K562 (cell line): ENCODE data around the gene CYB5R2. TPM values are rescaled to one million over a fixed set of nuclear protein-coding genes. Genes with fewer than 3 reads are reported as not detected.

ENCODE experiments used
- ATAC-seq: fragments of 200-7000 bp; cut with Tn5 transposase; 3 replicates; pipeline ENCODE4 v1.9.1; 2020; ENCODE audit warnings: moderate library complexity
- BruUV-seq: library from RNA; stranded (reverse); fragments of 400-500 nt; replicated peaks from 2 replicates; lab custom pipeline; 2021; lab: Mats Ljungman, UMichigan
- CTCF ChIA-PET: fragments of 300-600 bp; formaldehyde crosslinking; extraction: SDS; loops from one replicate; lab custom pipeline; 2021; ENCODE audit warnings: low intra/inter-chr PET ratio; lab: Yijun Ruan, JAX
- POLR2A ChIA-PET: fragments of 300-600, 350-650 bp; sonication (Branson Sonifier 250); formaldehyde crosslinking; extraction: SDS; loops from one replicate; lab custom pipeline; 2021; ENCODE audit warnings: antibody characterized with exemption, inconsistent platforms; lab: Yijun Ruan, JAX
- DNase-seq, 4 experiments: peaks; one replicate each; pipeline versions ENCODE4 v3.0.0 to v3.0.0-alpha.2; 2011 to 2018; ENCODE audit warnings: low spot score in 3 of 4, mixed read lengths in 3 of 4; ENCODE audit errors: extremely low read depth in 1 of 4
- FAIRE-seq: peaks from 2 replicates; lab custom pipeline; 2011; peaks lifted over from hg19 to GRCh38; lab: Jason Lieb, UNC
- H2AFZ ChIP-seq: 2 replicates; pipeline ENCODE4 v1.6.0; 2011; ENCODE audit warnings: low read depth, low read length, control low read depth, inconsistent platforms
- H3K27ac ChIP-seq: fragments of 200-600 bp; 3 replicates; pipeline ENCODE4 v1.8.0; 2011; ENCODE audit warnings: low read depth, mild to moderate bottlenecking, control low read depth, inconsistent platforms, low read length, moderate library complexity, mixed read lengths; ENCODE audit errors: extremely low read depth
- H3K27me3 ChIP-seq, 2 experiments: fragments of 300-600 bp in 1 of 2; 2 replicates in 1 of 2; 3 replicates in 1 of 2; pipeline versions ENCODE4 v1.6.0 to v1.8.0; 2011; ENCODE audit warnings: inconsistent platforms in 2 of 2, low read length in 2 of 2, mild to moderate bottlenecking in 1 of 2, mixed read lengths in 1 of 2, moderate library complexity in 1 of 2; ENCODE audit not compliant: control insufficient read depth in 2 of 2, insufficient read depth in 2 of 2
- H3K36me3 ChIP-seq: fragments of 300-600 bp; 3 replicates; pipeline ENCODE4 v1.8.0; 2011; ENCODE audit warnings: mild to moderate bottlenecking, low read length, inconsistent platforms; ENCODE audit not compliant: control insufficient read depth, insufficient read depth
- H3K4me1 ChIP-seq, 2 experiments: fragments of 200-600 bp in 1 of 2; replicated peaks in 1 of 2; 2 replicates in 1 of 2; 3 replicates in 1 of 2; pipeline versions ENCODE4 v1.5.1 to v1.8.0; 2011; ENCODE audit warnings: inconsistent platforms in 2 of 2, low read length in 2 of 2, mild to moderate bottlenecking in 1 of 2, mixed read lengths in 1 of 2, moderate library complexity in 1 of 2; ENCODE audit not compliant: control insufficient read depth in 2 of 2, insufficient read depth in 2 of 2
- H3K4me2 ChIP-seq: 2 replicates; pipeline ENCODE4 v1.6.1; 2011; ENCODE audit warnings: low read length, control low read depth, inconsistent platforms, mixed read lengths; ENCODE audit not compliant: insufficient read depth
- H3K4me3 ChIP-seq: fragments of 200-600 bp; sonication (generic), shearing (Covaris generic); 2 replicates; pipeline ENCODE4 v1.5.1; 2016; ENCODE audit warnings: control low read depth, inconsistent platforms
- H3K79me2 ChIP-seq: fragments of 200-600 bp; 3 replicates; pipeline ENCODE4 v1.8.0; 2011; ENCODE audit warnings: low read length, inconsistent platforms; ENCODE audit not compliant: control insufficient read depth, insufficient read depth
- H3K9ac ChIP-seq, 2 experiments: 2 replicates each; pipeline versions ENCODE4 v1.6.0 to v1.6.1; 2011; ENCODE audit warnings: low read depth in 2 of 2, low read length in 2 of 2, control low read depth in 1 of 2, inconsistent platforms in 1 of 2, mild to moderate bottlenecking in 1 of 2, mixed read lengths in 1 of 2; ENCODE audit not compliant: insufficient read depth in 1 of 2
- H3K9me1 ChIP-seq: one replicate; pipeline ENCODE4 v1.6.0; 2011; ENCODE audit warnings: inconsistent platforms, mild to moderate bottlenecking, low read length, moderate library complexity; ENCODE audit not compliant: control insufficient read depth, insufficient read depth
- H3K9me3 ChIP-seq: replicated peaks from 2 replicates; pipeline ENCODE4 v1.5.1; 2011; ENCODE audit warnings: low read depth, low read length, inconsistent platforms; ENCODE audit not compliant: control insufficient read depth, insufficient read depth
- H4K20me1 ChIP-seq: replicated peaks from 2 replicates; pipeline ENCODE4 v1.6.1; 2011; ENCODE audit warnings: low read length, inconsistent platforms, mixed read lengths; ENCODE audit not compliant: control insufficient read depth, insufficient read depth
- NEUROD1 ChIP-seq: fragments of 150-350 bp; IDR thresholded peaks from 2 replicates; pipeline ENCODE4 v1.6.1; 2014; ENCODE audit warnings: borderline replicate concordance, low read length, low read depth; ENCODE audit not compliant: partially characterized antibody
- NFATC3 ChIP-seq: fragments of 450-650 bp; IDR thresholded peaks from 2 replicates; pipeline ENCODE4 v1.6.1; 2017; ENCODE audit warnings: mild to moderate bottlenecking
- NFIX ChIP-seq: fragments of 250-450 bp; sonication (Bioruptor Pico); IDR thresholded peaks from 2 replicates; pipeline ENCODE4 v1.4.0; 2020; ENCODE audit warnings: low read depth, mild to moderate bottlenecking, moderate library complexity
- NFYB ChIP-seq: IDR thresholded peaks from 2 replicates; pipeline ENCODE4 v1.6.1; 2011; ENCODE audit warnings: mild to moderate bottlenecking, moderate library complexity; ENCODE audit not compliant: insufficient read length; ENCODE audit errors: extremely low read depth
- NR2C2 ChIP-seq, 2 experiments: fragments of 200-800 bp in 1 of 2; sonication (Bioruptor generic) in 1 of 2; sonication (generic) in 1 of 2; formaldehyde crosslinking in 1 of 2; IDR thresholded peaks; 2 replicates each; pipeline versions ENCODE4 v1.6.1 to v1.8.0; 2016 to 2022; ENCODE audit warnings: mild to moderate bottlenecking in 1 of 2, missing compliant biosample characterization in 1 of 2, missing genetic modification characterization in 1 of 2, missing genetic modification reagents in 1 of 2
- NUFIP1 ChIP-seq: fragments of 450-650 bp; IDR thresholded peaks from 2 replicates; pipeline ENCODE4 v1.6.1; 2018; ENCODE audit not compliant: partially characterized antibody
- ZNF217 ChIP-seq: sonication (generic); formaldehyde crosslinking; IDR thresholded peaks from 2 replicates; pipeline ENCODE4 v1.8.0; 2022; ENCODE audit warnings: mild to moderate bottlenecking, missing genetic modification reagents
- ZNF76 ChIP-seq: fragments of 250-450 bp; sonication (Bioruptor Pico); IDR thresholded peaks from 2 replicates; pipeline ENCODE4 v1.4.0; 2020; ENCODE audit warnings: mild to moderate bottlenecking, moderate library complexity, borderline replicate concordance
- WGBS: fragments of 100-300 bp; shearing (Covaris generic); methylation state at CpG from one replicate; pipeline ENCODE4 v1.1.6; 2016; ENCODE audit warnings: low coverage, mixed read lengths; ENCODE audit not compliant: insufficient coverage; ENCODE audit errors: missing lambda C conversion rate; 5-methylcytosine and 5-hydroxymethylcytosine counted together
- in situ Hi-C: fragments of 300-500 bp; cut with MboI; formaldehyde crosslinking; loops from 4 replicates; pipeline ENCODE4 v1.15.0; 2018; ENCODE audit warnings: inconsistent platforms, mixed read lengths
- intact Hi-C: fragments of 100-400 bp; cut with micrococcal nuclease; formaldehyde crosslinking; loops from 2 replicates; pipeline ENCODE4 v1.14.2; 2022
- polyA plus RNA-seq, 8 experiments: library from polyadenylated mRNA; depleted of rRNA in 4 of 8; stranded (reverse) in 5 of 8; unstranded in 3 of 8; fragments of >200 nt; fragmentation: Nextera tagmentation in 2 of 8; fragmentation: Illumina TruSeq in 1 of 8; extraction: Ambion mirVana in 2 of 8; extraction: Trizol in 1 of 8; gene quantifications; 2 replicates each; pipeline versions ENCODE4 v1.2.1 to v1.2.3, GENCODE V29; 2011 to 2014; ENCODE audit warnings: inconsistent platforms in 1 of 8, missing spikeins in 1 of 8
- total RNA-seq, 7 experiments: library from RNA; depleted of rRNA in 6 of 7; stranded (reverse); fragments of >200 nt in 6 of 7; fragmentation: Illumina TruSeq in 2 of 7; extraction: Trizol in 2 of 7; gene quantifications; 2 replicates each; pipeline versions ENCODE4 v1.2.1 to v1.2.3, GENCODE V29; 2011 to 2021; ENCODE audit warnings: low replicate concordance in 1 of 7

The CYB5R2 gene
- total and polyA plus RNA-seq, 9 of the 15 experiments (the other 6 are each of a cell fraction or from before 2014, with no cell fraction given) = 8.2 to 28.7 (median 13.6) TPM

DNA sequence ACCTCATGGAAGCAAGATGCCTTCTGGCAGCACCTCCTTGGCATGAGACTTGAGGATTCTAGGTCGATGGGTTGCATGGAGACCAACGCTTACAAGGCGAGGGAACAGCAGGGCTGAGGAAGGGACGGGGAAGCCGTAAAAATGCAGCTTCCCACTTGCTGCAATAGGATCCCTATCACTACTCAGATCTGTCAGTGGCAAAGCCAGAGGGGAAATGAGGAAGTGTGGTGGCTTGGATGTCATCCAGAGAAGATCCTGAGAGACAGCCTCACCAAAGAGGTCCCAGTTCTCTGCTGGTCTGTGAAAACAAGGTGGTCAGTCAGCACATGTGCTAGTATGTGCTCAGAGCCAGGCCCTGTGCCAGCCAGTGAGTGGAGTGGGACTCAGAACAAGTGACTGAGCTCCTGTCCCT, 22.2 kb downstream of the CYB5R2 start (continued):
- TF ChIP-seq ZNF217 (CRISPR knock-in tag) (no peak), NUFIP1 (no peak)

DNA sequence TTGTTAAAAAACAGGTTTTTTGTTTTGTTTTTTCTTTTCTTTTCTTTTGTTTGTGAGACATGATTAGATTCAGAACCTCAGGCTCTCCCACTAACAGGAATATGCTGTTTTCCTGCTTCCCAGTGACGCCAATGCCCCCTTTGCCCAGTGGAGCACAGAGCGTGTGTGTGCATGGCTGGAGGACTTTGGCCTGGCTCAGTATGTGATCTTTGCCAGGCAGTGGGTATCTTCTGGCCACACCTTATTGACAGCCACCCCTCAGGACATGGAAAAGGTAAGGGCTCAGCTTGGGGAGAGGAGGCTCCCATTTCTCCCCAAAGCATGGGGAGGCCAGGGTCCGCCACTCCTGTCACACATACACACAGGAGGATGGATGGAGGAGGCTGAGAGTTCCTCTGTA, 25.0 kb downstream of the CYB5R2 start:
- in situ Hi-C loops (no loop called here), intact Hi-C loops (no loop called here)
- BruUV-seq = no TSS peak
- H3K9me3 ChIP-seq = no peaks in the 10 kb centered on the region
- FAIRE-seq (no peak), ATAC-seq (no peak), DNase-seq (no peak)
- H4K20me1 ChIP-seq = no peaks in the 10 kb centered on the region
- H3K36me3 ChIP-seq = no peaks in the 10 kb centered on the region
- TF ChIP-seq NFATC3 (no peak), NFYB (no peak), NFIX (no peak), ZNF76 (CRISPR knock-in tag) (no peak), NEUROD1 (no peak), NR2C2 (CRISPR knock-in tag; IDR thresholded peaks at IDR 0.05) (no peak), NR2C2 (tag; IDR thresholded peaks at IDR 0.05) (no peak)
- H2AFZ ChIP-seq = no peak overlapping the region
- no peak overlapping the region for H3K27ac ChIP-seq
- H3K4me1 ChIP-seq = peaks cover 9 to 10% of the 10 kb centered on the region in 2 experiments; a peak in 3 of 5 replicates
- POLR2A ChIA-PET = no interaction called here
- WGBS = 0% methylated on average over 1 of the region's 3 CpGs
- H3K9me1 ChIP-seq = no peaks in the 10 kb centered on the region
- CTCF ChIA-PET = no interaction called here
- no peak overlapping the region for H3K9ac ChIP-seq
- no peak overlapping the region for H3K4me3 ChIP-seq
- no peaks in the 10 kb centered on the region for H3K79me2 ChIP-seq
- no peak overlapping the region for H3K4me2 ChIP-seq
- H3K27me3 ChIP-seq = peaks cover 0 to 10% of the 10 kb centered on the region in 2 experiments; a peak in 2 of 5 replicates
